GM23338 (cell line): ENCODE data around the gene COL6A1. TPM values are rescaled to one million over a fixed set of nuclear protein-coding genes. Genes with fewer than 3 reads are reported as not detected.

Source experiments
- ATAC-seq: fragments of 200-7000 bp; cut with Tn5 transposase; 3 replicates; pipeline ENCODE4 v1.9.1; 2020
- DNase-seq: peaks from one replicate; pipeline ENCODE4 v3.0.0-alpha.2; 2015; ENCODE audit warnings: low spot score
- H2AFZ ChIP-seq: fragments of 200-600 bp; sonication (generic); 2 replicates; pipeline ENCODE4 v1.8.0; 2016; ENCODE audit warnings: antibody characterized with exemption, mild to moderate bottlenecking, moderate library complexity
- H3F3A ChIP-seq: fragments of 200-600 bp; sonication (generic); replicated peaks from 2 replicates; pipeline ENCODE4 v1.8.0; 2017; ENCODE audit warnings: antibody characterized with exemption, mixed run types, low read depth
- H3K27ac ChIP-seq: fragments of 200-600 bp; sonication (generic); 2 replicates; pipeline ENCODE4 v1.6.1; 2016; ENCODE audit warnings: low read depth
- H3K27me3 ChIP-seq: fragments of 200-600 bp; sonication (generic); 2 replicates; pipeline ENCODE4 v1.8.0; 2016; ENCODE audit warnings: mild to moderate bottlenecking, mixed run types, moderate library complexity; ENCODE audit not compliant: insufficient read depth
- H3K36me3 ChIP-seq: fragments of 200-600 bp; sonication (generic); 2 replicates; pipeline ENCODE4 v1.8.0; 2016; ENCODE audit warnings: mild to moderate bottlenecking; ENCODE audit not compliant: insufficient read depth
- H3K4me1 ChIP-seq: fragments of 200-600 bp; sonication (generic); 2 replicates; pipeline ENCODE4 v1.8.0; 2016; ENCODE audit warnings: mild to moderate bottlenecking, moderate library complexity; ENCODE audit not compliant: insufficient read depth
- H3K4me2 ChIP-seq: fragments of 200-600 bp; sonication (generic); 2 replicates; pipeline ENCODE4 v1.7.1; 2017; ENCODE audit warnings: mixed run types
- H3K4me3 ChIP-seq: fragments of 200-600 bp; sonication (generic); 2 replicates; pipeline ENCODE4 v1.6.1; 2016; ENCODE audit warnings: mixed run types
- H3K79me2 ChIP-seq: fragments of 200-600 bp; sonication (generic); replicated peaks from 2 replicates; pipeline ENCODE4 v1.8.0; 2017; ENCODE audit warnings: mild to moderate bottlenecking; ENCODE audit not compliant: insufficient read depth
- H3K9me2 ChIP-seq: fragments of 200-600 bp; sonication (generic); 2 replicates; pipeline ENCODE4 v1.8.0; 2017; ENCODE audit not compliant: insufficient read depth
- H4K20me1 ChIP-seq: fragments of 200-600 bp; sonication (generic); replicated peaks from 2 replicates; pipeline ENCODE4 v1.8.0; 2017; ENCODE audit warnings: mild to moderate bottlenecking; ENCODE audit not compliant: insufficient read depth
- H3K27ac Mint-ChIP-seq: 2 replicates; pipeline ENCODE4 v1.8.0; 2020; ENCODE audit warnings: inconsistent platforms, mild to moderate bottlenecking, moderate library complexity, mixed read lengths
- H3K27me3 Mint-ChIP-seq: 3 replicates; pipeline ENCODE4 v1.8.0; 2022; ENCODE audit warnings: low read depth, mild to moderate bottlenecking, moderate library complexity, mixed read lengths, inconsistent platforms; ENCODE audit not compliant: insufficient read depth, poor library complexity
- H3K36me3 Mint-ChIP-seq: 3 replicates; pipeline ENCODE4 v1.8.0; 2021; ENCODE audit warnings: low read depth, mild to moderate bottlenecking, inconsistent platforms, moderate library complexity, mixed read lengths
- H3K4me1 Mint-ChIP-seq: 3 replicates; pipeline ENCODE4 v1.8.0; 2020; ENCODE audit warnings: mild to moderate bottlenecking, inconsistent platforms, mixed read lengths
- H3K4me3 Mint-ChIP-seq: 3 replicates; pipeline ENCODE4 v1.8.0; 2021; ENCODE audit warnings: moderate library complexity, mild to moderate bottlenecking, inconsistent platforms, mixed read lengths
- H3K9me3 Mint-ChIP-seq: 3 replicates; pipeline ENCODE4 v1.8.0; 2020; ENCODE audit warnings: moderate library complexity, mild to moderate bottlenecking, inconsistent platforms, mixed read lengths
- CREB1 ChIP-seq: fragments of 250-450 bp; sonication (Bioruptor Pico); IDR thresholded peaks from 2 replicates; pipeline ENCODE4 v1.5.0; 2020; ENCODE audit warnings: low read depth, mild to moderate bottlenecking, moderate library complexity
- JUNB ChIP-seq: IDR thresholded peaks from one replicate; pipeline ENCODE4 v1.6.1; 2016; ENCODE audit warnings: antibody characterized with exemption; ENCODE audit not compliant: unreplicated experiment
- ZNF114 ChIP-seq: fragments of 250-450 bp; sonication (Bioruptor Pico); IDR thresholded peaks from 2 replicates; pipeline ENCODE4 v1.5.0; 2020; ENCODE audit warnings: mild to moderate bottlenecking, moderate library complexity
- ZNF331 ChIP-seq: fragments of 250-450 bp; sonication (Bioruptor Pico); IDR thresholded peaks from 2 replicates; pipeline ENCODE4 v1.5.0; 2020; ENCODE audit warnings: low read depth, mild to moderate bottlenecking, moderate library complexity
- ZNF462 ChIP-seq: fragments of 250-450 bp; sonication (Bioruptor Pico); IDR thresholded peaks from 2 replicates; pipeline ENCODE4 v1.5.0; 2020; ENCODE audit warnings: mild to moderate bottlenecking, moderate library complexity
- polyA plus RNA-seq: library from polyadenylated mRNA; unstranded; fragments of >200 nt; fragmentation: Nextera tagmentation; extraction: Ambion mirVana; gene quantifications from 2 replicates; pipeline ENCODE4 v1.2.1, GENCODE V29; 2016
- total RNA-seq: library from RNA; depleted of rRNA; stranded (reverse); fragments of >200 nt; shearing (Covaris generic); gene quantifications from 2 replicates; pipeline ENCODE4 v1.2.3, GENCODE V29; 2014

COL6A1 gene
- total and polyA plus RNA-seq, 2 experiments from 2014 or later, result 76.0 to 180 TPM

GRCh38 chr21:45993210-45994085 is 11.9 kb downstream of the COL6A1 start (continued):
- TF ChIP-seq ZNF462 (no peak), ZNF331 (CRISPR knock-in tag) (no peak)

GRCh38 chr21:45994086-45994661 is 12.6 kb downstream of the COL6A1 start:
- H3K27me3 ChIP-seq, result no peaks in the 10 kb centered on the region
- no peaks in the 10 kb centered on the region for H3K79me2 ChIP-seq
- ATAC-seq, result no peak
- H4K20me1 ChIP-seq, result no peaks in the 10 kb centered on the region
- Mint-ChIP-seq H3K9me3 (no peaks in the 10 kb centered on the region), H3K27ac (no peak overlapping the region), H3K4me1 (no peaks in the 10 kb centered on the region), H3K36me3 (peaks cover 7% of the 10 kb centered on the region; the same call in 2 of the 3 replicates), H3K4me3 (no peak overlapping the region), H3K27me3 (peaks cover 6% of the 10 kb centered on the region)
- no peak overlapping the region for H3K4me2 ChIP-seq
- H3F3A ChIP-seq, result no peaks in the 10 kb centered on the region
- H3K4me1 ChIP-seq, result no peaks in the 10 kb centered on the region
- no peak overlapping the region for H3K4me3 ChIP-seq
- DNase-seq, result no peak
- H3K9me2 ChIP-seq, result no peaks in the 10 kb centered on the region
- no peak overlapping the region for H2AFZ ChIP-seq
- no peak overlapping the region for H3K27ac ChIP-seq
- no peak for TF ChIP-seq JUNB
- TF ChIP-seq CREB1, result no peak
- no peak for TF ChIP-seq ZNF114 (CRISPR knock-in tag)
- no peaks in the 10 kb centered on the region for H3K36me3 ChIP-seq
